SK-N-MC (cell line): Measurements from ENCODE around the gene FOXF1.

Source experiments
- EZH2 ChIP-seq: fragments of 200-600 bp; sonication (generic); IDR thresholded peaks from one replicate; pipeline ENCODE4 v1.6.1; 2017; ENCODE audit warnings: antibody characterized with exemption
- POLR2AphosphoS5 ChIP-seq: IDR thresholded peaks from 2 replicates; pipeline ENCODE4 v1.6.1; 2012; ENCODE audit warnings: mild to moderate bottlenecking, low read depth, low read length, borderline replicate concordance

DNA sequence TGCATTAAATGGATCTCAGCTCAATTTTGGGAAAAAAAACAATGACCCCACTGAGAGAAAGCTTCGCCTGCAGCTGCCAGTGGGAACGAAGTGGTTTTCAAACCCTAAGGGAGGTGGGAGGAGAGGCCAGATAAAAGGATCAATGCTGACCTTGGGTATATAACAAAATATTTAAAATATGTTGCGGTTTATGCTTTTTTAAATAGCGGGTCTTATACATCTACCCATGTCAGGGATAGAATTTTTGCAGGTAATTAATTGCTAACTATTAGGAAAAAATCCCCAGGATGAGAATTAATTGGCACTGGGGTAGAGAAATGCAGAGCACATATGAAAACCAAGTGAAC, 10.9 kb upstream of the FOXF1 start:
- TF ChIP-seq EZH2: no peak
- TF ChIP-seq POLR2AphosphoS5: no peak
